Ovary (tissue), 3 donors: ENCODE results near the gene SCN2A.

ENCODE experiments used
- CTCF ChIP-seq, 3 donors: fragments of 450-650 bp in 2 of 3; fragments of 200-600 bp in 1 of 3; IDR thresholded peaks; one replicate each; pipeline versions ENCODE4 v1.5.1 to v1.8.0; 2016 to 2022; ENCODE audit warnings: antibody characterized with exemption in 3 of 3, mild to moderate bottlenecking in 1 of 3
- EP300 ChIP-seq: sonication (generic); formaldehyde crosslinking; IDR thresholded peaks from one replicate; pipeline ENCODE4 v1.6.1; 2017; ENCODE audit warnings: antibody characterized with exemption
- POLR2A ChIP-seq: fragments of 450-650 bp; IDR thresholded peaks from one replicate; pipeline ENCODE4 v1.6.1; 2017; ENCODE audit warnings: antibody characterized with exemption, mild to moderate bottlenecking, moderate library complexity
- donor health status: DM: no; HTN: no; CAD: no.

GRCh38 chr2:165283342-165283741 lies 44.1 kb downstream of the SCN2A start:
- TF ChIP-seq EP300 (no peak), POLR2A (no peak), CTCF (IDR thresholded peaks at IDR 0.05) (no peak)
